SH-SY5Y (cell line): ENCODE data around the gene ST3GAL4.

Experiments used
- GATA2 ChIP-seq: IDR thresholded peaks from 2 replicates; pipeline ENCODE4 v1.6.1; 2011; ENCODE audit warnings: mild to moderate bottlenecking, low read depth, low read length
- GATA3 ChIP-seq: IDR thresholded peaks from 2 replicates; pipeline ENCODE4 v1.6.1; 2011; ENCODE audit warnings: low read depth, mild to moderate bottlenecking, low read length, moderate library complexity

Gene ST3GAL4

DNA sequence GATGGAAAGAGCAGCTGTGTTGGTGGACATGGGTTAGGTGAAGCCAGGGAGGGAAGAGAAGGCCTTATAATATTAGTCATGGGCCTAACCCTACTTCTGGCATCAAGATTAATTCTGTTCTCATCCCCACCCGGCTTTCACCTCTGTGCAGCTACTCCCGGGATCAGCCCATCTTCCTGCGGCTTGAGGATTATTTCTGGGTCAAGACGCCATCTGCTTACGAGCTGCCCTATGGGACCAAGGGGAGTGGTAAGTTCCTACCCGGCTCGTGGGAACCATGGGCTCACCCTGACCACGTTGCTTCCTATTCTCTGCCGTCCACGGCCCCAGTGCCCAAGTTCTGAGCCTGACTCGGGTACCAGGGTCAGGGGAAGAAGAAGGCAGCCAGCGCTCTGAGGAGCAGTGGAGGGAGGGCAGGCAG, 51.6 kb downstream of the ST3GAL4 start:
- TF ChIP-seq GATA3 (no peak), GATA2 (no peak)

DNA sequence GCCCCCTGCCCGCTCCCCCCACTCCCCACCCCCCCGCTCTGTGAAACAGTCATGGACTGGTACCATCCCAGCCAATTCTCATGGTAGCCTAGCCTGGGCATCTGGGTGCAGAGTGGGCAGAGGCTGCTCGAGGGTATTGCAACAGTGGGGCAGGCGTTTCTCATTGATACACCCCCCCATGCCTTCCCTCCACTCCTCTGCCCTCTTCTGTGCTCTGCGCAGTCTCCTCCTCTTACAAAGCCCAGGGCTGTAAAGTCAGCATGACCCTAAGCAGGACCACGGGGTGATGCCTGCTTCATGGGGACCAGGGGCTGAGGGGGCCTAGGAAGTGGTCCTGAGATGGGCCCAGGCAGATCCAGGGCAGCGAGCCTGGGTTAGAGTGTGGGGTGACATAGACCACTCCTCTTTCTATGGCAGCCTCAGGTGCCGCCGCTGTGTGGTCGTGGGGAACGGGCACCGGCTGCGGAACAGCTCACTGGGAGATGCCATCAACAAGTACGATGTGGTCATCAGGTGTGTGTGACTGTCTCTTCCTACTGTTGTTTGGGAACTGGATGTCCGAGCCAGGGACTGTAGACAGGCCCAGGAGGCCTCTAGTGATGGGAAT, 52.3 kb downstream of the ST3GAL4 start:
- TF ChIP-seq GATA3, result no peak
- TF ChIP-seq GATA2, result no peak

DNA sequence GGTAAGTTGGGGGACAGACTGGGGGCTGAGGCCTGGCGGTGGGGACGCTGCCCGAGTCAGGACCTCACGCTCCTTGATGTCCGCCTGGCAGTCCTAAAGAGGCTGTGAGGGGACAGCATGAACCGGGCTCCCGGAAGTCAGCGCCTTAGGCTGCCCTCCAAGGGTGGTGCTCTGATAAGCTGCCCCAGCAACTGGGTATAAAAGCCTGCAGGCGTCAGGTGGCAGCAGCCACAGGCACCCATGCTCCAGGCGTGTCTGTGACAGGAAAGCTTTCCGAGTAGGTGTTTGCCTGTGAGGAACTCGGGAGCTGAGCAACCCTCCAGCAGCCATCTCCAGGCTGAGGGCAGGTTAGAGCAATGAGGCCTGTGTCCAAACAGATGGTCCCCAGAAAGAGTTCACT, 53.0 kb downstream of the ST3GAL4 start:
- TF ChIP-seq GATA2 (no peak), GATA3 (no peak)

DNA sequence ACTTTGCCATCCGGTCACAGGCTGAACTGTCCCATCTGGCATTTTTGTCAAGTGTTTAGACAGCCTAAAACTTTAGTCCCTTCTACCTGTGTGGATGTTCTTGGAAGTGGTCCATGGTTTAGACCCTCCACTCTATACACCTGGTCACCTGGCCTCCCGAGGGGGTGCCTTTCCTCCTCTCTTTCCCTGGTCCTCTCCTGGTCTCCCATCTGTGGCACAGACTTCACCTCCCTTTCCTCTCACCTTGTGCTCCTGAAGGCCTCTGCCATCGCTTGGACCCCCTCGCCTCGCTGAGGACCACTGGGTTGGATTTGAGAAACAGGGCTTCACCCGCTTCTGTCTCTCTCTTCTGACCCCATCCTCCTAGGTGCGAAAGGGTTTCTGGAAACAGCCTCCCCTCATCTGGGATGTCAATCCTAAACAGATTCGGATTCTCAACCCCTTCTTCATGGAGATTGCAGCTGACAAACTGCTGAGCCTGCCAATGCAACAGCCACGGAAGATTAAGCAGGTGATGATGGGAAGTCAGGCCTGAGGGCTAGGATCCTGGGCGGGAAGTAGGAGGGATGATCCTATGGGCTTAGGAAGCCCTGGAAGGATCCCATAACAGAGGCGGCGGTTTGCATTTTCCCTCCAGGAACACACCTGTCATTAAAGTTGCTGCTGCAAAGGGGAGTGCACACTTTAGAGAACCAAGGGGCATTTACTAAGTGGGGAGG, 53.6 kb downstream of the ST3GAL4 start:
- no peak for TF ChIP-seq GATA3
- no peak for TF ChIP-seq GATA2

DNA sequence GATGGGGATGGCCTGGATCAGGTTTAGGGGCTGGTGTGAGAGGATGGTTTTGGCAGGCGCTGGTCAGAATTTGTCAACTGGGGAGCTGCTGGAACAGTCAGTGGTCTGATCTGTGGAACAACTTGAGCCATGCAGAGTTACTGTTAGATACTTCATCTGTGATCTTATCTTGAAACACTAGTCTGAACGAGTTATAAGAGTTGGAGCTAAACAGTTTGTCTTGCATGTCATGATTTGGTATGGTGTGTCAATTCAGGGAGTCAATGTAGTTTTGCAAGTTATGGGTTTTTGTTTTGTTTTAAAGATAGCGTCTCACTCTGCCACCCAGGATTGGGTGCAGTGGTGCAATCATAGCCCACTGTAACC, 54.1 kb downstream of the ST3GAL4 start:
- no peak for TF ChIP-seq GATA3
- no peak for TF ChIP-seq GATA2

DNA sequence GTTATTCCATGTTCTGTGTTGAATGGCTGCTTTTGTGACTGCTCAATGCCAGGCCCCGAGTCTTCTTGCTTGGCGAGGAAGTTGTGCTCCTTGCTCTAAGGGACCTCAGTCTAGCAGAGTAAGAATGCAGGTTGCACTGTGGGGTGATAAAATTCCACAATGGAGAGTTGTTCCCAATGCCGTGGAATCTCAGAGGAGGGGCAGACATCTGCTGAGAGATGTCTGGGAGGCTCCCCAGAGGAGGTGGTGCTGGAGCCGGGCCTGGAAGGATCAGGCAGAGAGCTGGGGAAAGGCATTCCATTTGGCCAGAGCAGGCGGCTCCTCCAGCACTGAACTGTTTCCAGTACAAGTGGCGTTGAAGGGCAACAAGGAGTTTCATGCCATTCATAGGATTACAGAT, 55.2 kb downstream of the ST3GAL4 start:
- TF ChIP-seq GATA3 (no peak), GATA2 (no peak)

DNA sequence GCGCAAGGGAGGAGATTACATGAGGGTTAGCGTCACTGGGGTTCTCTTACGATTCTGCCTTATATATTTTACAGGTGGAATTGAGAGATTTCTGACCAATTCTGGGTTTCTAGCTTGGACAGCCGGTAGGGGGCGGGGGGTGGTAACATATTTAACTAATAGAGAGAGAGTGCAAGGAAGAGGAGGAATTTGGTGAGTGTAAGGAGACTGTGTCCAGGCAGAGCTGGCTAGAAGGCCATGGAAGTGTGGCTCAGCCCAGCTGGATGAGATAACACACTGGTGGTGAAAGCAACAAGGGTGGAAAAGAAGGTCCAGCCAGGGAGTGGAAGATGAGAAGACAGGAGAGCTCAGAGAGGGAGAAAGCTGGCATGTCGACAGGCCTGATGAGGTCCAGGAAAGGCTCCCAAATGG, 56.5 kb downstream of the ST3GAL4 start:
- TF ChIP-seq GATA2, result no peak

DNA sequence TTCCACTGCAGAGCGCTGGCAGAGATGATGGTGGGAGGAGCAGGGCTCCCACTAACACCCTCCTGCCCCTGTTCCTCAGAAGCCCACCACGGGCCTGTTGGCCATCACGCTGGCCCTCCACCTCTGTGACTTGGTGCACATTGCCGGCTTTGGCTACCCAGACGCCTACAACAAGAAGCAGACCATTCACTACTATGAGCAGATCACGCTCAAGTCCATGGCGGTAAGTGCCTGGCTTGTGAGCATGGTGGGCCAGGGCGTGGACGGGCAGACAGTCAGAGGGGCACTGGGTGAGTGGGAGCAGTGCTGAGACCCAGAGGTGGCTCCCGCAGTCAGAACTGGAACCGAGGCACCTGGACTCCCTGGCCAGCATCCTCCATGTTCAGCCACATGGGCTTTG, 57.9 kb downstream of the ST3GAL4 start:
- TF ChIP-seq GATA2 (no peak), GATA3 (no peak)

DNA sequence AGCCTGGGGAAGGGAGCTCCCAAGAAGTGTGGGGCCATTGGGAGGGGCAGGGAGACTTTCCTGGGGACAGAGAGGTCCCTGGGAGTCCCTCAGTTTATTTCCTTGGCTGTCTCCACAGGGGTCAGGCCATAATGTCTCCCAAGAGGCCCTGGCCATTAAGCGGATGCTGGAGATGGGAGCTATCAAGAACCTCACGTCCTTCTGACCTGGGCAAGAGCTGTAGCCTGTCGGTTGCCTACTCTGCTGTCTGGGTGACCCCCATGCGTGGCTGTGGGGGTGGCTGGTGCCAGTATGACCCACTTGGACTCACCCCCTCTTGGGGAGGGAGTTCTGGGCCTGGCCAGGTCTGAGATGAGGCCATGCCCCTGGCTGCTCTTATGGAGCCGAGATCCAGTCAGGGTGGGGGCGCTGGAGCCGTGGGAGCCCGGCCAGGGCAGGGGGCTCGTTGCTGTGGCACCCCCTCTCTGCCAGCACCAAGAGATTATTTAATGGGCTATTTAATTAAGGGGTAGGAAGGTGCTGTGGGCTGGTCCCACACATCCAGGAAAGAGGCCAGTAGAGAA, 58.4 kb downstream of the ST3GAL4 start:
- TF ChIP-seq GATA2 (no peak), GATA3 (no peak)

DNA sequence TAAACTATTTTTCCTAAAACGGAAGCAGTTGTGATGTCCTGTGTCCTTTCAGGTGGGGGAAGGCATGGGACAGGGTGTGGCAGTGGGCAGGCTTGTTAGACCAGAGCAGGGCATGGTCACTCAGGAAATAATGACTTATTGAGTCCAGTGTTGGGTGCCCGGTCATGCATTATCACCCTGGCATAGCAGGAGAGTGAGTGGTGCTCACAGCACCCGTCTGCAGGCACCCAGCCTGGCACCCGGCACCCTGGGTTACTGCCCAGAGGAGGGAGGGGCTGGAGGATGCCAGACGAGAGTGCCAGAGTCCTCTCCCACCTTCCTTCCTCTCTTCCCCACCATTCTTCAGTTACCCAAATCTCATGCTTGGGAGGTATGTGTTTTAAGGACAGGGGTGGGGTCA, 59.1 kb downstream of the ST3GAL4 start:
- no peak for TF ChIP-seq GATA3
- no peak for TF ChIP-seq GATA2

DNA sequence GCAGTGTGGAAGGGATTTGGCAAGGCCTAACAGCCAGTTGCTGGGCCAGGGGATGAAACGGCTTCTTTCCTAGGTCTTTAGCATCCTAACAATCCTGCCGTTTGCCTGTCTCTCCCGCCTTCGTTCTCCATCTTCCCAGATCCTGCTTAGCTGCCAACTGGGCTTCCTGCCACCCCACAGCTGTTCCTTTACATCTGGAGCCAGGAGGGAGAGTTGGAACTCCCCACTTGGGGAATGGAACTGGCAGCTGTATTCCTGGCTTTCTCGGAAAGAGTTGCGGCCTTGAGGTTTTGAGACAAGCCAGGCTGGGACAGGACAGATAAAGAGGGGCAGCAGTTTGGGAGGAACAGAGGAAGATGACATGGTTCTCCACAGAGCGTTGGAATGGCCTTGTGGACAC, 59.6 kb downstream of the ST3GAL4 start:
- TF ChIP-seq GATA3 (no peak), GATA2 (no peak)

DNA sequence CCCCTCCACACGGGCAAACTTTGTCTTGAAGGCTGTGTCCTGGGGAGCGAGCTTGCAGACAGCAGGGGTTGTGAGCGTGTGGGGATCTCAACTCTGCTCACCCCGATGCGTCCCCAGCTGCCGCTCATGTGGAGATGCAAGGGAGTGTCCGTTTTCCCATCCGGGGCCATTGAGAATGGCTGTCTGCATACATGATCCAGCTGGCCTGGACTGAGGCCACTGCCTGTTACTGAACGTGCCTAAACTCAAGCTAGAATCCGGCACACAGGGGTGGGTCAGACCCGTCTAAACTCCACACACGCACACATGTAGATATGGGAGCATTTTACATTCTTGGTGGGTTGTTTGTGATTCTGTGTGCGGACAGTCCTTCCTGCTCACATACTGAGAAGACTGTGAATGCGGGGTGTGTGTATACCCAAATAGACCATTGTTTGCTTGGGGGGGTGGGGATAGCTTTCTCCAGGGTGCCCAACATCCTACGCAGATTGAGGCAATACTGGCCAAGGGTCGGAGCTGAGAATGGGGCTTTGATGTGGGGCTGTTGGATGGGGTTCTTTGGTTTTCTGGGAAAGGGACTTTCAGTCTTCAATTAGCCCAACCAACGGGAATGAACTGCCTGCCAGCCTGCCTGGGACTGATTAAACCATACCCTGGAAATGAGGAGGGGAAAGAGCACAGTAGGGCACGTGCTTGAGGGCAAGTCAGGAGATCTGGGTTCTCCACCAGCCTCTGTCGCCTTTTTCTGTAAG, 60.4 kb downstream of the ST3GAL4 start:
- TF ChIP-seq GATA3, result no peak
- TF ChIP-seq GATA2, result no peak

DNA sequence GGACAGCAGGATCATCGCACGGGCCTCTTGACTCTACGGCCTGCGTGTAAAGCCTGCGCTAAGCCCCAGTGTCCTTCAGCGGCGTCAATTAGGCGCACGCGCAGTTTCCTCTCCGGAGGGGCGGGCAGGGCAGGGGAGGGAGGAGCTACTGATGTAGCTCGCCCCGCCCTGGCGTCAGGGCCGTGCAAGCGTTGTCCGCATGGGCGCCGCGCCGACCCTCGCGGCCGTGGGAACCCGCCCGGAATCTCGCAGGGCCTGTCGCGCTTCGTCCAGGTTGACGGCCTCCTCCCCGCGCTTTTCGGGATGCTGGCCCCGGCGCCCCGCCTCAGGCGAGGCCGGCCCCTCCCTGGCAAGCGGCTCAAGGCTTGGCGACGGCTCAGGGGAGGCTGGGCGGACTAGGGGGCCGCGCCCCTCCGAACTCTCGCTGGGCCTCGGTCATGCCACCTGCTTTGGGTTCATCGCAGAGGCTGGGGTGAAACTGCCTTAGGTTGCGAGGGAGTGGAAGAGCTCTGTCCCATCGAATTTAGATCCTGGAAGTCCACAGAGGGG, 61.1 kb downstream of the ST3GAL4 start:
- TF ChIP-seq GATA2 (no peak), GATA3 (no peak)

DNA sequence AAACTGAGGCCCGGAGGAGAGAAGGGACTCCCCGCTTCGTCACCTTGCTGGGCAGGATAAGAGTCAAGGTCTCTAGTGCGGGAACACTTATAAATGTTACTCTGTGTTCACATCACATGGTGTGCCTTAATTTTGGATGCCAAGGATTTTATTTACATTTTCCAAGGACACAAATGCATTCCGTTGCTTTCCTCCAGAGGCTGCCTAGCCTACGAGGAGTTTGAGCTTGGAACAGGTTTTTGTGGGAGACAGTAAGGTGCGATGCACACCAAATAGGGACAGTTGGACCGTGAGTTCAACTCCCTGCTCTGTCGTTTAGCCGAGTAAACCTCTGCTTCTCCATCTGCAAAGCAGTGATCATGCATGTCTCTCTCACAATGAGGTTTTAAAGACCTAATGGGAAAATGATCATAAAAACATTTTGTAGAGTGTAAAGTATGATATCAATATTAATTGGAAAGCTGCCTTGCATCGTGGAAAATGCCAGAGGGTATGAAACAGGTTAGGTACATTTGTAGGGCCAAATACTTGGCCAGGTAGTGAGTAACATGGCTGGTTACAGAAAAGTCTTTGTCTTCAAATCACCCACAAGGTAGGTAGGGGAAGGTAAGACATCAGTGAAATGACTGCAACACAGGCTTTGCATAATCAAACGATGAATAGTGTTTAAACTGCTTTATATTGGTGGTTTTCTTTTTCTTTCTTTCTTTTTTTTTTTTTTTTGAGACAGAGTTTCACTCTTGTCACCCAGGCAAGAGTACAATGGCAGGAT, 61.8 kb downstream of the ST3GAL4 start:
- TF ChIP-seq GATA2 (no peak), GATA3 (no peak)
